Endothelial cell of umbilical vein (primary cell): Measurements from ENCODE around the gene EGF. TPM values are rescaled to one million over a fixed set of nuclear protein-coding genes. Genes with fewer than 3 reads are reported as not detected.

ENCODE experiments used
- BruUV-seq: library from RNA; stranded (reverse); fragments of 400-500 nt; replicated peaks from 2 replicates; lab custom pipeline; 2021; lab: Mats Ljungman, UMichigan
- CTCF ChIA-PET: fragments of 300-600, 350-600 bp; sonication (Branson Sonifier 250); formaldehyde crosslinking; loops from one replicate; lab custom pipeline; 2021; ENCODE audit warnings: antibody characterized with exemption, inconsistent platforms; lab: Charles Lee
- POLR2A ChIA-PET: fragments of 300-600, 350-600 bp; sonication (Branson Sonifier 250); formaldehyde crosslinking; loops from one replicate; lab custom pipeline; 2021; ENCODE audit warnings: antibody characterized with exemption, inconsistent platforms; lab: Charles Lee
- DNase-seq: peaks from one replicate; pipeline ENCODE4 v3.0.0-alpha.2; 2011; ENCODE audit warnings: low read depth, low spot score
- FAIRE-seq: peaks from 2 replicates; lab custom pipeline; 2011; peaks lifted over from hg19 to GRCh38; lab: Jason Lieb, UNC
- H2AFZ ChIP-seq: 2 replicates; pipeline ENCODE4 v1.6.0; 2012; ENCODE audit warnings: low read depth, low read length, control low read depth, inconsistent platforms
- H3K27ac ChIP-seq: 2 replicates; pipeline ENCODE4 v1.5.1; 2011; ENCODE audit warnings: low read depth, mild to moderate bottlenecking, control low read depth, low read length, moderate library complexity; ENCODE audit not compliant: insufficient read depth
- H3K27me3 ChIP-seq, 2 experiments: 2 replicates each; pipeline versions ENCODE4 v1.6.0 to v1.6.1; 2011; ENCODE audit warnings: low read length in 2 of 2, mixed read lengths in 1 of 2; ENCODE audit not compliant: control insufficient read depth in 2 of 2, insufficient read depth in 2 of 2
- H3K36me3 ChIP-seq, 2 experiments: 2 replicates in 1 of 2; 3 replicates in 1 of 2; pipeline ENCODE4 v1.5.1; 2011; ENCODE audit warnings: low read length in 2 of 2, mild to moderate bottlenecking in 1 of 2, moderate library complexity in 1 of 2; ENCODE audit not compliant: control insufficient read depth in 2 of 2, insufficient read depth in 2 of 2; ENCODE audit errors: extremely low read depth in 1 of 2
- H3K4me1 ChIP-seq: 3 replicates; pipeline ENCODE4 v1.5.1; 2011; ENCODE audit warnings: mild to moderate bottlenecking, low read length; ENCODE audit not compliant: control insufficient read depth, insufficient read depth; ENCODE audit errors: extremely low read depth
- H3K4me2 ChIP-seq: 2 replicates; pipeline ENCODE4 v1.6.1; 2011; ENCODE audit warnings: low read length, control low read depth, mixed read lengths; ENCODE audit not compliant: insufficient read depth
- H3K4me3 ChIP-seq, 3 experiments: fragments of 200-600 bp in 1 of 3; sonication (generic), shearing (Covaris generic) in 1 of 3; replicated peaks in 1 of 3; 2 replicates each; pipeline ENCODE4 v1.5.1; 2011 to 2016; ENCODE audit warnings: control low read depth in 3 of 3, low read length in 3 of 3, mild to moderate bottlenecking in 2 of 3, inconsistent platforms in 1 of 3, low read depth in 1 of 3, moderate library complexity in 1 of 3; ENCODE audit not compliant: insufficient read depth in 1 of 3
- H3K79me2 ChIP-seq: 2 replicates; pipeline ENCODE4 v1.6.0; 2012; ENCODE audit warnings: low read length, inconsistent platforms; ENCODE audit not compliant: control insufficient read depth, insufficient read depth
- H3K9ac ChIP-seq: replicated peaks from 2 replicates; pipeline ENCODE3; 2011; ENCODE audit warnings: low read length, control low read depth; ENCODE audit not compliant: insufficient read depth; ENCODE audit errors: extremely low read depth
- H3K9me1 ChIP-seq: replicated peaks from 3 replicates; pipeline ENCODE4 v1.6.0; 2011; ENCODE audit warnings: mild to moderate bottlenecking, low read length; ENCODE audit not compliant: control insufficient read depth, insufficient read depth; ENCODE audit errors: extremely low read depth
- H3K9me3 ChIP-seq: replicated peaks from 2 replicates; pipeline ENCODE4 v1.5.1; 2012; ENCODE audit warnings: low read length, inconsistent platforms; ENCODE audit not compliant: control insufficient read depth, insufficient read depth
- H4K20me1 ChIP-seq: replicated peaks from 2 replicates; pipeline ENCODE3; 2011; ENCODE audit warnings: mild to moderate bottlenecking, low read length; ENCODE audit not compliant: control insufficient read depth, insufficient read depth; ENCODE audit errors: extremely low read depth
- EZH2 ChIP-seq: IDR thresholded peaks from 2 replicates; pipeline ENCODE4 v1.6.1; 2012; ENCODE audit warnings: borderline replicate concordance, low read depth, mild to moderate bottlenecking, moderate library complexity, low read length, inconsistent platforms; ENCODE audit not compliant: severe bottlenecking
- FOS ChIP-seq: IDR thresholded peaks from 2 replicates; pipeline ENCODE4 v1.6.1; 2011; ENCODE audit warnings: mild to moderate bottlenecking, low read length, moderate library complexity, borderline replicate concordance; ENCODE audit not compliant: insufficient read depth
- GATA2 ChIP-seq: IDR thresholded peaks from 2 replicates; pipeline ENCODE4 v1.7.0; 2011; ENCODE audit warnings: low read depth, mild to moderate bottlenecking, moderate library complexity, mixed read lengths, low read length; ENCODE audit not compliant: insufficient read length, insufficient read depth
- MYC ChIP-seq: IDR thresholded peaks from one replicate; pipeline ENCODE4 v1.6.1; 2011; ENCODE audit warnings: mild to moderate bottlenecking, low read depth, low read length
- POLR2A ChIP-seq: IDR thresholded peaks from 2 replicates; pipeline ENCODE4 v1.6.1; 2012; ENCODE audit warnings: low read depth, mild to moderate bottlenecking, control low read depth, low read length
- POLR2AphosphoS5 ChIP-seq: IDR thresholded peaks from 2 replicates; pipeline ENCODE4 v1.6.1; 2012; ENCODE audit warnings: low read depth, mild to moderate bottlenecking, control low read depth, low read length, moderate library complexity; ENCODE audit not compliant: insufficient read depth
- dilution Hi-C: fragments of 300-500 bp; cut with MboI; formaldehyde crosslinking; loops from one replicate; pipeline ENCODE4 v1.15.0; 2019; ENCODE audit warnings: low sequenced_read_pairs; ENCODE audit not compliant: extremely low pct_ligation_motif_present
- intact Hi-C: fragments of 100-400 bp; cut with micrococcal nuclease; formaldehyde crosslinking; loops from one replicate; pipeline ENCODE4 v1.10.0; 2022
- polyA plus RNA-seq, 4 experiments: library from polyadenylated mRNA; depleted of rRNA in 3 of 4; stranded (reverse) in 3 of 4; unstranded in 1 of 4; fragments of >200 nt; gene quantifications; 2 replicates each; pipeline versions ENCODE4 v1.2.1 to v1.2.3, GENCODE V29; 2011 to 2012; ENCODE audit warnings: missing spikeins in 1 of 4
- total RNA-seq: library from RNA; stranded (reverse); gene quantifications from 2 replicates; pipeline ENCODE4 v1.2.3, GENCODE V29; 2021
- TF ChIP-seq, protein P1 (sequence below), 2 donors: IDR thresholded peaks; 1 replicate in 1 of 2; 2 replicates in 1 of 2; pipeline ENCODE4 v1.5.1; 2011; ENCODE audit warnings: low read length in 2 of 2, mild to moderate bottlenecking in 2 of 2, moderate library complexity in 2 of 2, control low read depth in 1 of 2, inconsistent platforms in 1 of 2, low read depth in 1 of 2; ENCODE audit not compliant: insufficient read depth in 1 of 2; ENCODE audit errors: extremely low read depth in 1 of 2
- TF ChIP-seq, protein P2 (sequence below): IDR thresholded peaks from 2 replicates; pipeline ENCODE4 v1.6.1; 2011; ENCODE audit not compliant: insufficient read depth, insufficient read length

EGF gene
- total and polyA plus RNA-seq, 2 donors (not counting 3 experiments of a cell fraction or from before 2014, with no cell fraction given): not detected

DNA sequence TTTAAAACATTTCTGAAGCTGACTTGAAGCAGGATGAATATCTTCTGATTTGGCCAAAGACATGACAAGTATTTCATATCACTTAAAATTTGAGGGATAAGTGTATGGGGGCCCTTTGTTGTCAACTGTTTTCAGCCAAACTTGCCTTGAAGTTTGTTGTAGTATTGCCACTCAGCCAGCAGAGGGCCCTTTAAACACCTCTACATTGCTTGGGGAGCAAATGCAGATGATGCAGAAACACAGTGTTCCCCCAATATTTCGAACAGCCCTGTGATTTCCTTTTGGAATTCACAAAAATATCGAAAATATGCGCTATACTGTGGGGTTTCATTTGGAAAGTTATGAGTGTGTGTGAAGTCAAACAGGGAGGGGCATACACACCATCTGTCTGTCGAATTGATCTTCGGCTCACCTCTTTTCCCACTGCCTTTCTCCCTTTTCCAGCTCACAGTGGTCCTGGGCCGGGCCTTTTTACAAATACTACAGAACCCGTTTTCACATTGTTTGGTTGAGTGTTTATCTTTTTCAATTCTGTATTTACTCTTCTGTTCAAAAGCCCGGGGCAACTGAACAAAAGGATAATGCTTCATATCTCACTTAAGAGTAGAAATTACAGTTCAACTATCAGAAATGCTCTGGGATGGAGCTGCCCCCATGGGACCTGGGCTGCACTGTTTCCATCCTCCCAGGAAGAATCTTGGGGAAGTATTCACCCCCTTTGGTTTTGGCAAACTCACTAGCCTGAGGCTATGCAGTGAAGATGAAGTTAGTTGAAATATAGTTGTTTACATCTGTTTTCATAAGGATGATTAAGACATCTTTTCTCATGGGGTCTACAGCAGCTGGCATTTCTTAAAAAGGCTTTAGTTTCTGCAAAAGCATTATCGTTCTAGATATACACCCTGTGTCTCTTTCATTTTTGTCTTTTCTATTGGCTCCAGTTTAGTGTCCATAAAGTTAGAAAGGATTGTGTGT is 137.6 kb downstream of the EGF start:
- H3K4me3 ChIP-seq: no peak overlapping the region
- no peaks in the 10 kb centered on the region for H3K9me3 ChIP-seq
- no peaks in the 10 kb centered on the region for H3K9me1 ChIP-seq
- dilution Hi-C loops (no loop called here), intact Hi-C loops (loop anchor here (1.0 to 5.0 kb wide), 4 partner anchors 37 to 467 kb away; partner anchors contain the start of gene ELOVL6)
- no peak for TF ChIP-seq POLR2A
- TF ChIP-seq, protein P1, sequence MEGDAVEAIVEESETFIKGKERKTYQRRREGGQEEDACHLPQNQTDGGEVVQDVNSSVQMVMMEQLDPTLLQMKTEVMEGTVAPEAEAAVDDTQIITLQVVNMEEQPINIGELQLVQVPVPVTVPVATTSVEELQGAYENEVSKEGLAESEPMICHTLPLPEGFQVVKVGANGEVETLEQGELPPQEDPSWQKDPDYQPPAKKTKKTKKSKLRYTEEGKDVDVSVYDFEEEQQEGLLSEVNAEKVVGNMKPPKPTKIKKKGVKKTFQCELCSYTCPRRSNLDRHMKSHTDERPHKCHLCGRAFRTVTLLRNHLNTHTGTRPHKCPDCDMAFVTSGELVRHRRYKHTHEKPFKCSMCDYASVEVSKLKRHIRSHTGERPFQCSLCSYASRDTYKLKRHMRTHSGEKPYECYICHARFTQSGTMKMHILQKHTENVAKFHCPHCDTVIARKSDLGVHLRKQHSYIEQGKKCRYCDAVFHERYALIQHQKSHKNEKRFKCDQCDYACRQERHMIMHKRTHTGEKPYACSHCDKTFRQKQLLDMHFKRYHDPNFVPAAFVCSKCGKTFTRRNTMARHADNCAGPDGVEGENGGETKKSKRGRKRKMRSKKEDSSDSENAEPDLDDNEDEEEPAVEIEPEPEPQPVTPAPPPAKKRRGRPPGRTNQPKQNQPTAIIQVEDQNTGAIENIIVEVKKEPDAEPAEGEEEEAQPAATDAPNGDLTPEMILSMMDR (IDR thresholded peaks at IDR 0.05; ENCODE audit: extremely low read depth in 1 of 2, insufficient read depth in 1 of 2, low read depth in 1 of 2, low read length in 2 of 2): peak; percentile 68 to 75
- no peaks in the 10 kb centered on the region for H3K79me2 ChIP-seq
- no peak overlapping the region for H3K27ac ChIP-seq
- H2AFZ ChIP-seq: no peak overlapping the region
- peak; percentile 46 for DNase-seq
- POLR2A ChIA-PET: no interaction called here
- CTCF ChIA-PET: interaction anchor here (0.6 to 3.2 kb wide), 34 partner anchors 9 to 1982 kb away, joined by 3 to 58 read pairs (median 4); partner anchors contain the start of gene ELOVL6
- no peaks in the 10 kb centered on the region for H3K36me3 ChIP-seq
- H3K27me3 ChIP-seq: no peaks in the 10 kb centered on the region
- FAIRE-seq: peak; percentile 68
- H4K20me1 ChIP-seq: no peaks in the 10 kb centered on the region
- BruUV-seq: TSS peak; percentile 13
- no peak overlapping the region for H3K4me2 ChIP-seq
- H3K4me1 ChIP-seq: no peaks in the 10 kb centered on the region
- H3K9ac ChIP-seq: no peak overlapping the region

DNA sequence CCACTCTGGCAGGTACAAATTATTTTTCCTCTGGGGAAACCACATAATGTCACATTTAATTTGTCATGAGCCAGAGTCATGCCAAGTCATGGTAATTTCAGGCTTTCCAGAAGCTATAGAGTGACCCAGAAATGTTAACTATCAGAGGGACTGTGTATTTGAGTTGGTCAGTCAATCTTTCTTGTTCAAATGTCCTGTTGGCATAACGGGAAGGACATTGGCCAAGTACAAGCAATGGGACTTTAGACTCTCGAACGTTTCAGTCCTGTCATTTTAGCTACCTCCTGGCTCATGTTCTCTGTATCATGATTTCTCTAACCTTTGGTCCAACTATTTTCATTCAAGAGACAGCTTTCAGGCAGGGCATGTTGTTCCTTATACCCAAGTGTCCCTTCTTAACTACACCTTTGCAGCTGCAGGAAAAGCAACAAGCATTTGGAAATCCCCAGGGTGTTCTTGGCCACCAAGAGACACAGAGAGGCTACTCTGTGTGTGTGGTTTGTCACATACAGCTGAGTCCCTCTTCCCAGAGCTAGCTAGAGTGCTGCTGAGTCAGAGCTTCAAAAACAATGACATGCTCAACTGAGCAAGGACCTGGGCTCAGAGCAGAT is 142.6 kb downstream of the EGF start:
- no peak overlapping the region for H3K4me2 ChIP-seq
- H3K4me1 ChIP-seq: peaks cover 12% of the 10 kb centered on the region
- no TSS peak for BruUV-seq
- FAIRE-seq: no peak
- intact Hi-C loops (no loop called here), dilution Hi-C loops (no loop called here)
- no peak for DNase-seq
- TF ChIP-seq, protein P1 (IDR thresholded peaks at IDR 0.05; ENCODE audit: extremely low read depth in 1 of 2, insufficient read depth in 1 of 2, low read depth in 1 of 2, low read length in 2 of 2): no peak
- TF ChIP-seq EZH2 (no peak), FOS (no peak), POLR2AphosphoS5 (no peak), POLR2A (no peak), MYC (no peak), GATA2 (no peak)
- TF ChIP-seq, protein P2, sequence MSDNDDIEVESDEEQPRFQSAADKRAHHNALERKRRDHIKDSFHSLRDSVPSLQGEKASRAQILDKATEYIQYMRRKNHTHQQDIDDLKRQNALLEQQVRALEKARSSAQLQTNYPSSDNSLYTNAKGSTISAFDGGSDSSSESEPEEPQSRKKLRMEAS: no peak
- H4K20me1 ChIP-seq: no peaks in the 10 kb centered on the region
- no peaks in the 10 kb centered on the region for H3K36me3 ChIP-seq
- no peak overlapping the region for H3K4me3 ChIP-seq
- H3K9me1 ChIP-seq: no peaks in the 10 kb centered on the region
- H3K79me2 ChIP-seq: no peaks in the 10 kb centered on the region
- H3K9me3 ChIP-seq: no peaks in the 10 kb centered on the region
- CTCF ChIA-PET: interaction anchor here (0.6 to 1.3 kb wide), 7 partner anchors 10 to 454 kb away, joined by 3 to 5 read pairs (median 3); no protein-coding TSS in a partner anchor
- H2AFZ ChIP-seq: no peak overlapping the region
- no peak overlapping the region for H3K27ac ChIP-seq
- POLR2A ChIA-PET: no interaction called here
- no peak overlapping the region for H3K9ac ChIP-seq
- no peaks in the 10 kb centered on the region for H3K27me3 ChIP-seq
